HUES6 (cell line): ENCODE data around the gene POLR3K.

ENCODE experiments used
- H3K27ac ChIP-seq: 2 replicates; pipeline ENCODE4 v1.7.0; 2013; ENCODE audit warnings: low read depth, mild to moderate bottlenecking, low read length, inconsistent platforms
- H3K27me3 ChIP-seq: 2 replicates; pipeline ENCODE4 v1.6.1; 2013; ENCODE audit warnings: low read length; ENCODE audit not compliant: control insufficient read depth, insufficient read depth
- H3K36me3 ChIP-seq: 2 replicates; pipeline ENCODE4 v1.6.1; 2013; ENCODE audit warnings: low read length; ENCODE audit not compliant: control insufficient read depth, insufficient read depth
- H3K4me1 ChIP-seq: 2 replicates; pipeline ENCODE4 v1.6.1; 2013; ENCODE audit warnings: low read length; ENCODE audit not compliant: control insufficient read depth, insufficient read depth
- H3K4me3 ChIP-seq: 2 replicates; pipeline ENCODE4 v1.5.1; 2013; ENCODE audit warnings: low read depth, low read length
- H3K9ac ChIP-seq: one replicate; pipeline ENCODE4 v1.6.1; 2013; ENCODE audit warnings: mild to moderate bottlenecking, low read length
- H3K9me3 ChIP-seq: 2 replicates; pipeline ENCODE4 v1.6.1; 2013; ENCODE audit warnings: low read depth, low read length; ENCODE audit not compliant: control insufficient read depth, insufficient read depth

The POLR3K gene

GRCh38 chr16:63466-63865, 10.1 kb upstream of the POLR3K start:
- Histone ChIP-seq H3K9me3 (no peaks in the 10 kb centered on the region), H3K9ac (no peak overlapping the region), H3K36me3 (peaks cover 65% of the 10 kb centered on the region), H3K27me3 (no peaks in the 10 kb centered on the region), H3K27ac (no peak overlapping the region), H3K4me3 (no peak overlapping the region), H3K4me1 (peaks cover 24% of the 10 kb centered on the region; the same call in 1 of the 2 replicates)

DNA sequence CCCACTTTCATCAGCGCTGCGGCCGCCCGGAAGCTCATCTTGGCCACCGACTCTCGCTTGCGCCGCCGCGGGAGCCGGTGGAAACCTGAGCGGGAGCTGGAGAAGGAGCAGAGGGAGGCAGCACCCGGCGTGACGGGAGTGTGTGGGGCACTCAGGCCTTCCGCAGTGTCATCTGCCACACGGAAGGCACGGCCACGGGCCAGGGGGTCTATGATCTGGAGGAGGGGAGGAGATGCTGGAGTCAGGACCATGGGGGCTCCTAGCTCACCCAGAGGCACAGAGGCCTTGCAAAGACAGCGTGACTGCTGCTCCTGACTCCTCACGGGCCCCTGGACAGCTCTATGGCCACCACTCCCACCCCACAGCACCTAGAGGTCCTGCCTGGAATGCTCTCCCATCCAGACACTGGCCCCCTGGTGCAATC, 9.6 kb upstream of the POLR3K start:
- Histone ChIP-seq H3K27me3 (no peaks in the 10 kb centered on the region), H3K36me3 (peaks cover 70% of the 10 kb centered on the region), H3K27ac (no peak overlapping the region), H3K4me3 (no peak overlapping the region), H3K9me3 (no peaks in the 10 kb centered on the region), H3K4me1 (peaks cover 20% of the 10 kb centered on the region; the same call in 1 of the 2 replicates), H3K9ac (no peak overlapping the region)

GRCh38 chr16:62283-62967, 9.0 kb upstream of the POLR3K start:
- Histone ChIP-seq H3K4me1 (peaks cover 15% of the 10 kb centered on the region; the same call in 1 of the 2 replicates), H3K9ac (no peak overlapping the region), H3K4me3 (no peak overlapping the region), H3K27ac (no peak overlapping the region), H3K9me3 (no peaks in the 10 kb centered on the region), H3K36me3 (peaks cover 76% of the 10 kb centered on the region), H3K27me3 (no peaks in the 10 kb centered on the region)

DNA sequence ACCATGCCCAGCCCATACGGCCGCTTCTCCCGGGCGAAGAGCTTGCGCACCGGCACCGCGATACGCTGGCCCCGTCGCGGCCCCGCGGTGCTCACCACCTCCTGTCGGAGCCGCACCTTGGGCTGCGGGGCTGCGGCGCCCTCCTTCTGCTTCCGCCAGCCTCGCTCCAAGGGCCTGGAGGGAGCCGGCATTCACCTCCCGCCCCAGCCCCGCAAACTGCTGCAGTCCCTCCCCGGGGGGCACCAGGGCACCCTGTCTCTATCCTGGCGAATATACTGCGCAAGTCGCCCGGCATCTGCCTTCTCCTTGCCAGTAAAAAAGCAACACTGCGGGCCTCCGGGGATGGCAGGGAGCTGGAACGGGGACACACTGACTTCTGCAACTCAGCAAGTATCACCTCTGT, 8.5 kb upstream of the POLR3K start:
- no peaks in the 10 kb centered on the region for H3K9me3 ChIP-seq
- no peak overlapping the region for H3K9ac ChIP-seq
- H3K4me1 ChIP-seq = peaks cover 10% of the 10 kb centered on the region; the same call in 1 of the 2 replicates
- peaks cover 81% of the 10 kb centered on the region for H3K36me3 ChIP-seq
- no peak overlapping the region for H3K4me3 ChIP-seq
- H3K27me3 ChIP-seq = no peaks in the 10 kb centered on the region
- no peak overlapping the region for H3K27ac ChIP-seq

DNA sequence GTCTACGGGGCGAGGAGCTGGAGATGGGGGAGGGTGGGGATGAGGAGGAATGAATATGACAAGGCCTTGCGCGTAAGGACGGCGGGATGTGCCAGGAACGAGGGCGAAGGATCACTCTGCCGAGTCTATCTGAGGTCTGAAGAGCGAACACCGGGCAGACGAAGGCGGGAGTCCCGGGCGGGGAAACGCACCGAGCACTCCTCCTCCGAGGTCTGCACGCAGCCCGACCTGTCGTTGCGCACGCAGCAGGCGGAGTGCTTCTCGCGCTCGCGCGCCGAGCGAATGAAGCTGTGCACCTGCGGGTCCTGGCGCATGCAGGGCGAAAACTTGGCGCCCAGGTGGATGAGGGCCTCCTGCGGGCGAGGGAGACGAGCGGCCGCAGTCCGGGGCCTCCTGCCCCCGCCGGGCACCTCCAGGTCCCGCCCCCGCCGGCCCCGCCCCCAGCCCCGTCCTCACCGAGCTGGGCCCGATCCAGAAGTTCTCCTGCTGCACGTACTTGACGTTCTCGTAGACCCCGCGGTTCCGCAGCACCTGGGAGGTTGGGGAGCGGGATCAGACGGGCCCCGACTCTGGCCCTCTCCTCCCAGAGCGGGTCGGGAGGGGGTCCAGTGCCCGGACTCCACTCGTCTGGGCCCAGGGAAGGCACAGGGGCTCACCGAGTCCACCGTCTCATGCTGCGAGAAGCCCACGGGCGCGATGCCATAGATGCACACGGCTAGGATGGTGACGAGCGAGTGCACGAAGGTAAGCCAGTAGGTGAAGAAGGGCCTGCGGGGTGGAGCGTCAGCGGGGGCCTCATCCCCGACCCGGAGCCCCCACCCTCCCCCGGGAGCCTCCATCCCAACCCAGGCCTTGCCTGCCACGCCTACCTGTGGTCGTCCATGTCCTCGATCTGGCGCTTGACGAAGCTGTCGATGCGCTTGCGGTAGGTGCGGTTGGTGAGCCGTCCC, 7.8 kb upstream of the POLR3K start:
- no peak overlapping the region for H3K27ac ChIP-seq
- no peaks in the 10 kb centered on the region for H3K27me3 ChIP-seq
- H3K36me3 ChIP-seq = peaks cover 88% of the 10 kb centered on the region
- no peak overlapping the region for H3K4me3 ChIP-seq
- H3K9me3 ChIP-seq = no peaks in the 10 kb centered on the region
- peaks cover 4% of the 10 kb centered on the region; the same call in 1 of the 2 replicates for H3K4me1 ChIP-seq
- H3K9ac ChIP-seq = no peak overlapping the region

DNA sequence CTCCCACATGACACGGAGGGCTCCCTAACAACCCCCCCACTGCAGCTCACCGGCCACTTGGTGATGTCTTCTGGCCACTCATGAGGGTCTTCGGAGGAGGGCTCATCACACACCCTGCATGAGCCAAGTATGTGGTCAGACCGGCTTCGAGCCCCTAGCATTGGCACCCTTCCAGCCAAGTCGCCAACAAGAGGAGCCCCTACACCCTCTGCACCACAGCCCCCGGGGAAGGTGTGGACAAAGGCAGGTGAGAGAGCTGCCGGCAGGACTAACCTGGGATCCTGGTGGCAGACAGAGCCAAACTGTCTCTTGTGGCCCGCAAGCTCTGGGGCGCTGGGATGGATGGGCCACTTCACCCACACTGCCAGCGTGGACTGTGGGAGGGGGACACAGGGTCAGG, 6.8 kb upstream of the POLR3K start:
- Histone ChIP-seq H3K4me3 (no peak overlapping the region), H3K9me3 (no peaks in the 10 kb centered on the region), H3K36me3 (peaks cover 98% of the 10 kb centered on the region), H3K27ac (no peak overlapping the region), H3K4me1 (no peaks in the 10 kb centered on the region), H3K27me3 (no peaks in the 10 kb centered on the region), H3K9ac (no peak overlapping the region)

GRCh38 chr16:59440-60059, 6.1 kb upstream of the POLR3K start:
- Histone ChIP-seq H3K27me3 (no peaks in the 10 kb centered on the region), H3K9me3 (no peaks in the 10 kb centered on the region), H3K9ac (no peak overlapping the region), H3K4me1 (no peaks in the 10 kb centered on the region), H3K36me3 (peaks cover 95% of the 10 kb centered on the region), H3K27ac (no peak overlapping the region), H3K4me3 (no peak overlapping the region)

DNA sequence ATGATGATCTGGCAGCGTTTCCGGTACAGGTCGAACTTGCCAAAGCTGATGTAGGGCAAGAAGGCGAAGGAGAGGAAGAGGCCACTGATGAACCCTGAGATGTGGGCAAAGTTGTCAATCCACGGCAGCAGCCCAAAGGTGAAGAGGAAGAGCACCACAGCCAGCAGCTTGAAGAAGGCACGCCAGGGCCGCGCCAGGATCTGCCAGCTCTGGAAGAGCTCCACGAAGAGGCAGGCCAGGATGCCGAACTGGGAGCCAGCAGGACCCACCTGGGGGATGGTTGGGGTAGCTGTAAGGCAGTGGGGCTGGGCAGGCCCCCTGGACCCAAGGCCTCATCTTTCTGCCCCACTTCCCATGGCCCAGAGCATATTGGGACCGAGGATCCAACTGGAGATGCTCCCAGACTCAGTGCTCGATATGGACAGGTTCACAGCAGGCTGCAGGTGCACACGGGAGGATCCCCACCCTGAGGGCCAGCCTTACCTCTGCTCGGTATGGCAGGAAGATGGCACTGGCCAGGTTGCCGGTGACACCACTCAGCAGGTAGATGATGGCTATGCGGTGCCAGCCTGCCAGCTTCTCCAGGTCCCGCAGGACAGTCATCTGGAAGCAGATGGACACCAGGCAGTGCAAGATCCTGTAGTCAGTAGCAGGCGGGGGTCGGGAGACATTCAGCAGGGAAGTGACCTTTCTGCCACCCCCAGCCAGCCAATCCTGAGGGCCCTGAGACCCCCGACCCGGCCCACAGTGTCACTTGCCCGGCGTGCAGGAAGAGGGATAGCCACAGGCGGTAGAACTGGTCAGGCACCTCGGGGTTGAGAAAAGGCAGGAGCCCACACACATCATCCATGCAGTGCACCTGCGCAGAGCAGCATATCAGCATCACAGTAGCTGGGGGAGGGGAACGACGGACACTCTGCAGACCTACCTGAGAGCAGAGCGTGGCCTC, 5.4 kb upstream of the POLR3K start:
- H3K4me3 ChIP-seq = no peak overlapping the region
- H3K9me3 ChIP-seq = no peaks in the 10 kb centered on the region
- H3K4me1 ChIP-seq = no peaks in the 10 kb centered on the region
- no peak overlapping the region for H3K27ac ChIP-seq
- H3K36me3 ChIP-seq = peaks cover 87% of the 10 kb centered on the region
- no peaks in the 10 kb centered on the region for H3K27me3 ChIP-seq
- H3K9ac ChIP-seq = no peak overlapping the region

DNA sequence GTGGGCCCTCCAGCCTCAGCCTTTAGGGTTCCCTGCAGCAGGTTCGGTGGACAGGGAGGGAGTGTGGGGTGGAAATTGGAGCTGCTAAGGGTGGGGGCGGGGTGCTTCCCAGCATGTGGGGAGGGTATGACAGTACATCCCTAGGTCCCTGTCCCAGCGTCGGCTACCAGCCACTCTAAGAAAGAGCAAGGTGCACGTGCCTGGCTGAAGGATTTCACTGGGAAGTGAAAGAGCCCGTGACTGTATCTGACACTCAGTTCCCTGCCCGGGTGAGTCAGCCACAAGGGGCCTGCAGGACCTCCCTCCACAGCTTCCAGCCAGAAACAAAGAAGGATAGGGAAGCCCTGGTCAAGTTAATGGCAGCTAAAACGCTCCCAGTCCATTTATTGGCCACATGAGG, 4.3 kb upstream of the POLR3K start:
- Histone ChIP-seq H3K9me3 (no peaks in the 10 kb centered on the region), H3K4me3 (no peak overlapping the region), H3K27ac (no peak overlapping the region), H3K4me1 (no peaks in the 10 kb centered on the region), H3K36me3 (peaks cover 77% of the 10 kb centered on the region), H3K27me3 (no peaks in the 10 kb centered on the region), H3K9ac (no peak overlapping the region)

DNA sequence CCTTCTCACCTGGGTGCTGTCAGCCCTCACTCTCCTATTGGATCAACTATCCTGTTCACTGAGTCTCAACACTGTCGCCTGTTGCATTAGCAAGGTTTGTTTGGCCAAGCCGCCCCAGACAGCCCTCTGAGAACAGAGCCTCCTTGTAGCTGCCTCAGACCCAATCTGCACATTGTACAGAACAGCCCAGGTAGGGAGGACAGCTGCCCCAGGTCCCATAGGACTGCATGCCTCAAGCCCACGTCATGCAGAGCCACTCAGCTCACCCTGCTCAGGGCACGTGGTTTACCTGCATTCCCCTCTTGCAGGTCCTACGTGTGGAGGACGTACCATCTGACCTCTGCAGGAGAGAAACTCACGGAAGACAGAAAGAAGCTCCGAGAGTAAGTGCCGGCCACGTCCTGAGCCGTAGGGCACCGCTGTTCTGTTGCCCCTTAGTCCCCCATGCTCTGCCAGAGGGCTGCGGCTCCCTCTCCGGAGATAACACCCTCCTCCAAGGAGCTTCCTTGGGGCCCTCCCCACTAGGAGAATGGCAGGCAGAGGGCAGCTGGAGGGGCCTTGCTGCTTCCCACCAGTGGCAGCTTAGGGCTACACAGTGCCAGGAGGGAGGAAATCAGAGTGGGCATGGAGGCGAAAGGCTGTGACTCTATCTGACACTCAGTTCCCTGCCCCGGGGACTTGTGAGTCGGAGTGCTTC, 3.0 kb upstream of the POLR3K start:
- no peak overlapping the region for H3K9ac ChIP-seq
- H3K27me3 ChIP-seq = no peaks in the 10 kb centered on the region
- no peak overlapping the region for H3K27ac ChIP-seq
- H3K4me1 ChIP-seq = no peaks in the 10 kb centered on the region
- H3K36me3 ChIP-seq = peaks cover 67% of the 10 kb centered on the region
- no peaks in the 10 kb centered on the region for H3K9me3 ChIP-seq
- H3K4me3 ChIP-seq = no peak overlapping the region
